Ovary (tissue), 3 donors: ENCODE measurements around the gene LTK.

Source experiments
- CTCF ChIP-seq, 3 donors: fragments of 450-650 bp in 2 of 3; fragments of 200-600 bp in 1 of 3; IDR thresholded peaks; one replicate each; pipeline versions ENCODE4 v1.5.1 to v1.8.0; 2016 to 2022; ENCODE audit warnings: antibody characterized with exemption in 3 of 3, mild to moderate bottlenecking in 1 of 3
- POLR2A ChIP-seq: fragments of 450-650 bp; IDR thresholded peaks from one replicate; pipeline ENCODE4 v1.6.1; 2017; ENCODE audit warnings: antibody characterized with exemption, mild to moderate bottlenecking, moderate library complexity
- donor health status: DM: no; HTN: no; CAD: no.

- no peak for TF ChIP-seq POLR2A
- no peak for TF ChIP-seq CTCF (IDR thresholded peaks at IDR 0.05)
Observed at GRCh38 chr15:41507820-41508290, 5.8 kb downstream of the LTK start.
